HEK293T (cell line): ENCODE measurements around the gene DNAJC3.

Source experiments
- CTBP1 ChIP-seq: fragments of 450-650 bp; IDR thresholded peaks from 2 replicates; pipeline ENCODE4 v1.6.1; 2016; ENCODE audit warnings: borderline replicate concordance
- LEF1 ChIP-seq: fragments of 450-650 bp; IDR thresholded peaks from 2 replicates; pipeline ENCODE4 v1.6.1; 2017; ENCODE audit warnings: mild to moderate bottlenecking, borderline replicate concordance

DNA sequence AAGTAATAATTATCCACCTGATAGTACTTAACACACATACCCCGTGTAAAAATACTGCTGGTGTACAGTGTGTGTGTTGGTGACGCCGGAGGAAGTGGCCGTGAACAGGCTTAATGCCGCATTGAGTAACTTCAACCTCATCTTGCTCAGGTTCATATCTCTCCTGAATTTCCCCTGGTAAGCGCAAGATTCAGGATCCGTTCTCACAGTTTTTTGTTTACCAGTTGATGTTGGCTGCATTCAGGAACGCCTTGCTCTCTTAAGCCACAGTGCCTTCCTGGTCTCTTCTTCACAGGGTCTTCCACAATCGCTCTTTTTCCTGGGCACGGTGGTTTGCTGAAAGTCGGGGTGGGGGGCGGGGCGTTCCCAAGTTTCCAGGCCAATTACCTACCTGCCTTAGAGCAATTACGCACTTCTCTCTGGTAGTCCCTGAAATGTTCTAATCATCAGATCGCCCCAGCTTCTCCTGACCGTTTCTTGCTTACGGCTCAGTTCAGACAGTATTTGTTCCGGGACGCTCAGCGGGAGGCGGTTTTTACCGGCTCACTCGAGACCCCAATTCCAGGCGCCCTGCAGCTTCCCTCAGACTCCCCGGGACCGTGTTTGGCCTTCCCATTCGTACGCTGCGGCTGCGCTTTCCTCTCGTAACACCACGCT, 706 bp upstream of the DNAJC3 start:
- TF ChIP-seq CTBP1 (no peak), LEF1 (no peak)
